ENCODE data around the gene LAD1. TPM values are rescaled to one million over a fixed set of nuclear protein-coding genes. Genes with fewer than 3 reads are reported as not detected.

Gene LAD1
- total and polyA plus RNA-seq, 2 donors (not counting 1 experiment from before 2014, with no cell fraction given) = not detected

GRCh38 chr1:201376464-201377374, 22.4 kb downstream of the LAD1 start:
- Histone ChIP-seq H4K20me1 (ENCODE audit: control insufficient read depth, extremely low read depth, insufficient read depth, low read length) (no peaks in the 10 kb centered on the region), H2AFZ (ENCODE audit: low read length) (no peak overlapping the region), H3K4me1 (ENCODE audit: control insufficient read depth, extremely low read depth, insufficient read depth, low read length) (no peaks in the 10 kb centered on the region), H3K4me2 (ENCODE audit: extremely low read depth, insufficient read depth, low read length) (no peak overlapping the region), H3K36me3 (ENCODE audit: control insufficient read depth, insufficient read depth, low read length) (no peaks in the 10 kb centered on the region), H3K4me3 (replicated peaks in 1 of 4; ENCODE audit: control extremely low read depth in 1 of 4, insufficient read depth in 1 of 4, low read depth in 3 of 4, low read length in 4 of 4) (no peak overlapping the region), H3K9me3 (ENCODE audit: control insufficient read depth, insufficient read depth, low read depth, low read length) (no peaks in the 10 kb centered on the region), H3K9ac (ENCODE audit: insufficient read depth, low read length) (no peak overlapping the region), H3K79me2 (ENCODE audit: control insufficient read depth, insufficient read depth, low read length) (no peaks in the 10 kb centered on the region), H3K27me3 (ENCODE audit: control insufficient read depth, insufficient read depth, low read length) (peaks cover 31% of the 10 kb centered on the region), H3K27ac (ENCODE audit: insufficient read depth, low read length) (no peak overlapping the region)
- peak; percentile 29 to 37 for DNase-seq (ENCODE audit: low read depth in 2 of 2)
- TF ChIP-seq CTCF (conservative IDR thresholded peaks at IDR 0.05 in 1 of 2, IDR thresholded peaks at IDR 0.05 in 1 of 2; ENCODE audit: low read depth in 1 of 2, low read length in 2 of 2) (peak; percentile 27 to 68), EZH2 (IDR thresholded peaks at IDR 0.05; ENCODE audit: low read length, missing control alignments) (no peak)

DNA sequence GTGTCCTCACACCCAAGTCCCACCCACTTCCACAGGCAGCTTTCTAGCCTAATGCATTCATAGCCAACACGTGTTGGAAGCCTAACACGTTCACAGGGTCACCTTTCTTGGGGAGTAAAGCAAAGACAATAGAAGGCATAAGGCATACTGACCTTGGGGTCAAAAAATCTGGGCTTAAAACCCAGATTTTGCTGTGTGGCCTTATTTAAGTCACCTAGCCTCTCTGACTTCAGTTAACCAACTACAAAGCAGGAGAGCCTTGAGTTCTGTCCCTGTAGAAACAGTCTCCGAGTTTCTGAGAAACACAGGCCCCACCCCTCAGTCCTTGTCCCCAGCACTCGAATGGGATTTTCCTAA, 23.0 kb downstream of the LAD1 start:
- H2AFZ ChIP-seq (ENCODE audit: low read length) = no peak overlapping the region
- H3K4me3 ChIP-seq (replicated peaks in 1 of 4; ENCODE audit: control extremely low read depth in 1 of 4, insufficient read depth in 1 of 4, low read depth in 3 of 4, low read length in 4 of 4) = no peak overlapping the region
- H3K9me3 ChIP-seq (ENCODE audit: control insufficient read depth, insufficient read depth, low read depth, low read length) = no peaks in the 10 kb centered on the region
- TF ChIP-seq EZH2 (IDR thresholded peaks at IDR 0.05; ENCODE audit: low read length, missing control alignments) (no peak), CTCF (conservative IDR thresholded peaks at IDR 0.05 in 1 of 2, IDR thresholded peaks at IDR 0.05 in 1 of 2; ENCODE audit: low read depth in 1 of 2, low read length in 2 of 2) (no peak)
- H3K27me3 ChIP-seq (ENCODE audit: control insufficient read depth, insufficient read depth, low read length) = peaks cover 32% of the 10 kb centered on the region
- no peaks in the 10 kb centered on the region for H3K79me2 ChIP-seq (ENCODE audit: control insufficient read depth, insufficient read depth, low read length)
- H3K36me3 ChIP-seq (ENCODE audit: control insufficient read depth, insufficient read depth, low read length) = no peaks in the 10 kb centered on the region
- H4K20me1 ChIP-seq (ENCODE audit: control insufficient read depth, extremely low read depth, insufficient read depth, low read length) = no peaks in the 10 kb centered on the region
- H3K9ac ChIP-seq (ENCODE audit: insufficient read depth, low read length) = no peak overlapping the region
- no peaks in the 10 kb centered on the region for H3K4me1 ChIP-seq (ENCODE audit: control insufficient read depth, extremely low read depth, insufficient read depth, low read length)
- H3K27ac ChIP-seq (ENCODE audit: insufficient read depth, low read length) = no peak overlapping the region
- DNase-seq (ENCODE audit: low read depth in 2 of 2) = no peak
- H3K4me2 ChIP-seq (ENCODE audit: extremely low read depth, insufficient read depth, low read length) = no peak overlapping the region

DNA sequence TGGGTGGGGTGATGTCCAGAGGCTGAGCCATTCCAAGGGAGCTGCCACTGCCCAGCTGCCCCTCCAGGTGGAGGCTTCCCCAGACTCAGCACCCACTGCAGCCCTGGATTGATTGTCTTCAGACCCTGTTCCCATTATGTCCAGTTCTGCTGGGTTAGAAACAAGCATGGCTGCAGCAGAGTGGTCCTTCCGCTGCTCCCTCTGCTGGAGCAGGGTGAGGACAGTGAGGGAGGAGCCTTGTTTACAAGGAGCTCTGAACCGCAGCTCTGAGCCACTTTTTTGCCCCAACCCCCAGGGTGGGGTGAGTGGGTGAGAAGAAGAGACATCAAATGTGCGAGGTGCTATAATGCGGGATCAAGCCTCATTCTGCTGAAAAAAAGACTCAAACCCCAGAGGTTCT, 24.0 kb downstream of the LAD1 start:
- Histone ChIP-seq H3K9ac (ENCODE audit: insufficient read depth, low read length) (no peak overlapping the region), H3K9me3 (ENCODE audit: control insufficient read depth, insufficient read depth, low read depth, low read length) (no peaks in the 10 kb centered on the region), H3K79me2 (ENCODE audit: control insufficient read depth, insufficient read depth, low read length) (no peaks in the 10 kb centered on the region), H4K20me1 (ENCODE audit: control insufficient read depth, extremely low read depth, insufficient read depth, low read length) (no peaks in the 10 kb centered on the region), H3K4me2 (ENCODE audit: extremely low read depth, insufficient read depth, low read length) (no peak overlapping the region), H3K4me3 (replicated peaks in 1 of 4; ENCODE audit: control extremely low read depth in 1 of 4, insufficient read depth in 1 of 4, low read depth in 3 of 4, low read length in 4 of 4) (no peak overlapping the region), H3K27ac (ENCODE audit: insufficient read depth, low read length) (no peak overlapping the region), H2AFZ (ENCODE audit: low read length) (no peak overlapping the region), H3K36me3 (ENCODE audit: control insufficient read depth, insufficient read depth, low read length) (no peaks in the 10 kb centered on the region), H3K4me1 (ENCODE audit: control insufficient read depth, extremely low read depth, insufficient read depth, low read length) (no peaks in the 10 kb centered on the region), H3K27me3 (ENCODE audit: control insufficient read depth, insufficient read depth, low read length) (peaks cover 40% of the 10 kb centered on the region)
- no peak for DNase-seq (ENCODE audit: low read depth in 2 of 2)
- peak in 1 of 2 donors; percentile 14 for TF ChIP-seq CTCF (conservative IDR thresholded peaks at IDR 0.05 in 1 of 2, IDR thresholded peaks at IDR 0.05 in 1 of 2; ENCODE audit: low read depth in 1 of 2, low read length in 2 of 2)
- TF ChIP-seq EZH2 (IDR thresholded peaks at IDR 0.05; ENCODE audit: low read length, missing control alignments) = no peak

All from fibroblast of lung (primary cell).